Measurements from ENCODE around the gene PAGE2B.
"Not testable (repeated sequence)": the region's sequence is repeated elsewhere in the genome, so short reads cannot be mapped to it uniquely, and the experiment has no call there.

PAGE2B gene

GRCh38 chrX:55057675-55058249 lies 17.1 kb upstream of the PAGE2B start:
- H3K4me3 ChIP-seq (ENCODE audit: low read depth, low read length) = no peak overlapping the region
- no peak for DNase-seq

GRCh38 chrX:55067180-55067579 lies 7.7 kb upstream of the PAGE2B start:
- not testable (repeated sequence) for H3K4me3 ChIP-seq (ENCODE audit: low read depth, low read length); H3K9me3 ChIP-seq (ENCODE audit: severe bottlenecking); H3K36me3 ChIP-seq; DNase-seq; H3K27ac ChIP-seq
- H3K27me3 ChIP-seq (ENCODE audit: insufficient read depth, low read depth, severe bottlenecking) = peaks cover 16% of the 10 kb centered on the region

More at GRCh38 chrX:55057675-55058249, 17.1 kb upstream of the PAGE2B start:
- Histone ChIP-seq H3K27me3 (ENCODE audit: insufficient read depth, low read depth, severe bottlenecking) (peaks cover 42% of the 10 kb centered on the region), H3K36me3 (no peaks in the 10 kb centered on the region), H3K9me3 (ENCODE audit: severe bottlenecking) (no peaks in the 10 kb centered on the region), H3K27ac (no peak overlapping the region)
- peak; percentile 59 for TF ChIP-seq CTCF (IDR thresholded peaks at IDR 0.05; ENCODE audit: low read depth, low read length)

GRCh38 chrX:55072286-55072685 lies 2.5 kb upstream of the PAGE2B start:
- no peak for DNase-seq
- H3K36me3 ChIP-seq = no peaks in the 10 kb centered on the region
- no peak overlapping the region for H3K4me3 ChIP-seq (ENCODE audit: low read depth, low read length)
- no peak for TF ChIP-seq CTCF (IDR thresholded peaks at IDR 0.05; ENCODE audit: low read depth, low read length)
- no peaks in the 10 kb centered on the region for H3K9me3 ChIP-seq (ENCODE audit: severe bottlenecking)
- peaks cover 24% of the 10 kb centered on the region for H3K27me3 ChIP-seq (ENCODE audit: insufficient read depth, low read depth, severe bottlenecking)
- no peak overlapping the region for H3K27ac ChIP-seq

- Histone ChIP-seq H3K4me3 (ENCODE audit: low read depth, low read length) (no peak within 1 kb of the TSS), H3K27me3 (ENCODE audit: insufficient read depth, low read depth, severe bottlenecking) (peaks cover 13% of the 10 kb centered on the region), H3K36me3 (no peaks in the 10 kb centered on the region), H3K9me3 (ENCODE audit: severe bottlenecking) (peaks cover 2% of the 10 kb centered on the region), H3K27ac (no peak within 1 kb of the TSS)
- DNase-seq = no peak
- no peak for TF ChIP-seq CTCF (IDR thresholded peaks at IDR 0.05; ENCODE audit: low read depth, low read length)
Measured at GRCh38 chrX:55088795-55089489, 14.1 kb downstream of the PAGE2B start, which contains the start of gene PAGE2. PAGE2 (plus strand) TSS chrX:55089018; CDS start chrX:55090021, 1,003 bp downstream.

- TF ChIP-seq CTCF (IDR thresholded peaks at IDR 0.05; ENCODE audit: low read depth, low read length) = no peak
- Histone ChIP-seq H3K36me3 (no peaks in the 10 kb centered on the region), H3K4me3 (ENCODE audit: low read depth, low read length) (no peak overlapping the region), H3K9me3 (ENCODE audit: severe bottlenecking) (no peaks in the 10 kb centered on the region), H3K27ac (no peak overlapping the region), H3K27me3 (ENCODE audit: insufficient read depth, low read depth, severe bottlenecking) (peaks cover 41% of the 10 kb centered on the region)
- no peak for DNase-seq
Measured at GRCh38 chrX:55098691-55099090, 23.9 kb downstream of the PAGE2B start.

- peaks cover 44% of the 10 kb centered on the region for H3K27me3 ChIP-seq (ENCODE audit: insufficient read depth, low read depth, severe bottlenecking)
- no peaks in the 10 kb centered on the region for H3K9me3 ChIP-seq (ENCODE audit: severe bottlenecking)
- TF ChIP-seq CTCF (IDR thresholded peaks at IDR 0.05; ENCODE audit: low read depth, low read length) = no peak
- no peaks in the 10 kb centered on the region for H3K36me3 ChIP-seq
- no peak overlapping the region for H3K27ac ChIP-seq
- no peak overlapping the region for H3K4me3 ChIP-seq (ENCODE audit: low read depth, low read length)
- no peak for DNase-seq
Measured at GRCh38 chrX:55099162-55099561, 24.3 kb downstream of the PAGE2B start.

All from WERI-Rb-1 (cell line).